Body of pancreas (tissue), 4 donors: ENCODE measurements around the gene CAPN2. TPM values are rescaled to one million over a fixed set of nuclear protein-coding genes. Genes with fewer than 3 reads are reported as not detected.

Source experiments
- ATAC-seq: fragments of 150-250 bp; one replicate; pipeline ENCODE4 v1.9.1; 2016
- DNase-seq, 4 donors: peaks; one replicate each; pipeline ENCODE4 v3.0.0-alpha.2; 2019
- H3K27ac ChIP-seq, 4 donors: fragments of 200-600 bp; sonication (generic); 1 replicate in 3 of 4; 2 replicates in 1 of 4; pipeline versions ENCODE4 v1.5.1 to v1.6.1; 2016 to 2019; ENCODE audit warnings: mild to moderate bottlenecking in 1 of 4, mixed read lengths in 1 of 4, moderate library complexity in 1 of 4
- H3K27me3 ChIP-seq, 2 donors: fragments of 200-600 bp; sonication (generic); one replicate each; pipeline ENCODE4 v1.6.0; 2016; ENCODE audit warnings: mild to moderate bottlenecking in 1 of 2
- H3K36me3 ChIP-seq, 2 donors: fragments of 200-600 bp; sonication (generic); replicated peaks in 1 of 2; 2 replicates each; pipeline ENCODE4 v1.5.1; 2016; ENCODE audit warnings: low read depth in 2 of 2; ENCODE audit not compliant: insufficient read depth in 1 of 2
- H3K4me1 ChIP-seq: fragments of 200-600 bp; sonication (generic); one replicate; pipeline ENCODE4 v1.6.0; 2016
- H3K4me3 ChIP-seq, 2 donors: fragments of 200-600 bp; sonication (generic); 1 replicate in 1 of 2; 2 replicates in 1 of 2; pipeline ENCODE4 v1.5.1; 2016 to 2019
- H3K9me3 ChIP-seq, 3 donors: fragments of 200-600 bp; sonication (generic); 1 replicate in 2 of 3; 2 replicates in 1 of 3; pipeline ENCODE4 v1.5.1; 2016
- CTCF ChIP-seq, 7 experiments: fragments of 450-650 bp in 4 of 7; fragments of 200-600 bp in 3 of 7; sonication (generic) in 3 of 7; IDR thresholded peaks; one replicate each; pipeline ENCODE4 v1.5.1; 2016 to 2019; ENCODE audit warnings: antibody characterized with exemption in 7 of 7
- POLR2A ChIP-seq, 3 donors: fragments of 450-650 bp; IDR thresholded peaks; one replicate each; pipeline ENCODE4 v1.6.1; 2016; ENCODE audit warnings: antibody characterized with exemption in 3 of 3, mild to moderate bottlenecking in 2 of 3
- WGBS, 2 donors: methylation state at CpG; one replicate each; pipeline ENCODE4 v1.1.5; 2017; 5-methylcytosine and 5-hydroxymethylcytosine counted together
- intact Hi-C: fragments of 100-400 bp; cut with DNase I; formaldehyde crosslinking; loops from one replicate; pipeline ENCODE4 v1.15.1; 2023
- total RNA-seq, 2 donors: library from RNA; depleted of rRNA; stranded (reverse); fragments of >200 nt; gene quantifications; one replicate each; pipeline ENCODE4 v1.1.0, GENCODE V29; 2016

Gene CAPN2
- total RNA-seq, 2 donors from 2014 or later = 85.7 to 90.0 TPM

- H3K9me3 ChIP-seq = no peaks in the 10 kb centered on the region
- no peaks in the 10 kb centered on the region for H3K36me3 ChIP-seq
- no peak for DNase-seq
- no peaks in the 10 kb centered on the region for H3K27me3 ChIP-seq
- peaks cover 53% of the 10 kb centered on the region for H3K4me1 ChIP-seq
- H3K4me3 ChIP-seq = no peak overlapping the region
- ATAC-seq = no peak
- TF ChIP-seq POLR2A (IDR thresholded peaks at IDR 0.05) (no peak), CTCF (IDR thresholded peaks at IDR 0.05) (no peak)
- no peak overlapping the region for H3K27ac ChIP-seq
- intact Hi-C loops = no loop called here
- 81 to 83% methylated on average over 4 of the region's 4 CpGs for WGBS, 2 donors
Observed at GRCh38 chr1:223729906-223730305, 17.6 kb downstream of the CAPN2 start.

- Histone ChIP-seq H3K9me3 (no peaks in the 10 kb centered on the region), H3K4me3 (no peak overlapping the region), H3K27me3 (no peaks in the 10 kb centered on the region), H3K36me3 (no peaks in the 10 kb centered on the region), H3K4me1 (peaks cover 55% of the 10 kb centered on the region), H3K27ac (peak overlapping the region; percentile 16 to 51 (median 36))
- no peak for TF ChIP-seq POLR2A (IDR thresholded peaks at IDR 0.05)
- TF ChIP-seq CTCF (IDR thresholded peaks at IDR 0.05) = no peak
- ATAC-seq (no peak), DNase-seq (no peak)
- WGBS, 2 donors = 53 to 67% methylated on average over 4 of the region's 4 CpGs
- intact Hi-C loops = no loop called here
Observed at GRCh38 chr1:223730479-223731132, 18.3 kb downstream of the CAPN2 start.

GRCh38 chr1:223731133-223731770 is 18.9 kb downstream of the CAPN2 start:
- Histone ChIP-seq H3K9me3 (no peaks in the 10 kb centered on the region), H3K36me3 (no peaks in the 10 kb centered on the region), H3K4me3 (no peak overlapping the region), H3K27ac (peak overlapping the region; percentile 16 to 51 (median 36)), H3K27me3 (no peaks in the 10 kb centered on the region), H3K4me1 (peaks cover 54% of the 10 kb centered on the region)
- WGBS, 2 donors = 64 to 68% methylated on average over 12 to 13 of the region's 13 CpGs
- peak; percentile 28 for ATAC-seq
- peak in 3 of 4 donors; percentile 49 to 73 (median 64) for DNase-seq
- no peak for TF ChIP-seq CTCF (IDR thresholded peaks at IDR 0.05)
- no peak for TF ChIP-seq POLR2A (IDR thresholded peaks at IDR 0.05)
- intact Hi-C loops = no loop called here

GRCh38 chr1:223732993-223733798 is 20.9 kb downstream of the CAPN2 start:
- Histone ChIP-seq H3K4me1 (peaks cover 56% of the 10 kb centered on the region), H3K4me3 (no peak overlapping the region), H3K27me3 (no peaks in the 10 kb centered on the region), H3K36me3 (no peaks in the 10 kb centered on the region), H3K27ac (peak overlapping the region; percentile 22 to 76 (median 54)), H3K9me3 (no peaks in the 10 kb centered on the region)
- intact Hi-C loops = no loop called here
- TF ChIP-seq POLR2A (IDR thresholded peaks at IDR 0.05) (no peak), CTCF (IDR thresholded peaks at IDR 0.05) (no peak)
- 47 to 66% methylated on average over 6 of the region's 6 CpGs for WGBS, 2 donors
- peak; percentile 44 for ATAC-seq
- DNase-seq = peak in 3 of 4 donors; percentile 32 to 43 (median 38)
